Adipocyte (in vitro differentiated cells): Measurements from ENCODE around the gene PRR18.

Source experiments
- DNase-seq: peaks from one replicate; pipeline ENCODE4 v3.0.0-alpha.2; 2015; ENCODE audit warnings: low read depth
- H3K27me3 ChIP-seq: replicated peaks from 2 replicates; pipeline ENCODE4 v1.7.0; 2013; ENCODE audit warnings: mild to moderate bottlenecking, low read length, moderate library complexity; ENCODE audit not compliant: control insufficient read depth, insufficient read depth
- H3K36me3 ChIP-seq: 2 replicates; pipeline ENCODE4 v1.7.0; 2013; ENCODE audit warnings: low read length, mild to moderate bottlenecking, moderate library complexity; ENCODE audit not compliant: control insufficient read depth, insufficient read depth, severe bottlenecking
- H3K4me1 ChIP-seq: 2 replicates; pipeline ENCODE4 v1.7.0; 2013; ENCODE audit warnings: mild to moderate bottlenecking, low read length, moderate library complexity; ENCODE audit not compliant: control insufficient read depth, insufficient read depth
- H3K4me3 ChIP-seq: 2 replicates; pipeline ENCODE4 v1.7.0; 2013; ENCODE audit warnings: mild to moderate bottlenecking, low read length, moderate library complexity
- H3K9ac ChIP-seq: 2 replicates; pipeline ENCODE4 v1.7.0; 2013; ENCODE audit warnings: mild to moderate bottlenecking, low read length, moderate library complexity
- H3K9me3 ChIP-seq: 2 replicates; pipeline ENCODE4 v1.7.0; 2013; ENCODE audit warnings: mild to moderate bottlenecking, low read length, moderate library complexity; ENCODE audit not compliant: control insufficient read depth

PRR18 gene

GRCh38 chr6:166282394-166283032 lies 25.7 kb downstream of the PRR18 start:
- Histone ChIP-seq H3K36me3 (no peaks in the 10 kb centered on the region), H3K4me1 (peaks cover 5% of the 10 kb centered on the region), H3K9me3 (no peaks in the 10 kb centered on the region), H3K27me3 (peaks cover 47% of the 10 kb centered on the region), H3K4me3 (no peak overlapping the region), H3K9ac (no peak overlapping the region)
- peak; percentile 10 for DNase-seq

GRCh38 chr6:166281104-166281503 lies 27.1 kb downstream of the PRR18 start:
- Histone ChIP-seq H3K36me3 (no peaks in the 10 kb centered on the region), H3K4me1 (peaks cover 14% of the 10 kb centered on the region), H3K4me3 (no peak overlapping the region), H3K9me3 (no peaks in the 10 kb centered on the region), H3K27me3 (peaks cover 47% of the 10 kb centered on the region), H3K9ac (no peak overlapping the region)
- no peak for DNase-seq

- peaks cover 38% of the 10 kb centered on the region for H3K27me3 ChIP-seq
- no peak for DNase-seq
- H3K4me3 ChIP-seq = no peak overlapping the region
- H3K9ac ChIP-seq = no peak overlapping the region
- no peaks in the 10 kb centered on the region for H3K36me3 ChIP-seq
- no peaks in the 10 kb centered on the region for H3K9me3 ChIP-seq
- peaks cover 14% of the 10 kb centered on the region for H3K4me1 ChIP-seq
These were observed 28.9 kb downstream of the PRR18 start for GRCh38 chr6:166279393-166279679.

GRCh38 chr6:166278579-166279392 lies 29.4 kb downstream of the PRR18 start:
- DNase-seq = no peak
- Histone ChIP-seq H3K9me3 (no peaks in the 10 kb centered on the region), H3K9ac (no peak overlapping the region), H3K36me3 (no peaks in the 10 kb centered on the region), H3K4me1 (peaks cover 14% of the 10 kb centered on the region), H3K27me3 (peaks cover 44% of the 10 kb centered on the region), H3K4me3 (no peak overlapping the region)

GRCh38 chr6:166277892-166278578 lies 30.2 kb downstream of the PRR18 start:
- DNase-seq = no peak
- Histone ChIP-seq H3K4me1 (peaks cover 14% of the 10 kb centered on the region), H3K9me3 (no peaks in the 10 kb centered on the region), H3K27me3 (peaks cover 42% of the 10 kb centered on the region), H3K4me3 (peak overlapping the region; percentile 18), H3K9ac (no peak overlapping the region), H3K36me3 (no peaks in the 10 kb centered on the region)

- peaks cover 38% of the 10 kb centered on the region for H3K27me3 ChIP-seq
- H3K36me3 ChIP-seq = no peaks in the 10 kb centered on the region
- H3K9me3 ChIP-seq = no peaks in the 10 kb centered on the region
- DNase-seq = peak; percentile 6
- peaks cover 14% of the 10 kb centered on the region for H3K4me1 ChIP-seq
- no peak overlapping the region for H3K9ac ChIP-seq
- H3K4me3 ChIP-seq = peak overlapping the region; percentile 41
These were observed 31.2 kb downstream of the PRR18 start for GRCh38 chr6:166277018-166277417.

GRCh38 chr6:166275714-166276166 lies 32.5 kb downstream of the PRR18 start:
- no peak overlapping the region for H3K9ac ChIP-seq
- no peaks in the 10 kb centered on the region for H3K9me3 ChIP-seq
- no peak overlapping the region for H3K4me3 ChIP-seq
- peaks cover 33% of the 10 kb centered on the region for H3K27me3 ChIP-seq
- no peaks in the 10 kb centered on the region for H3K36me3 ChIP-seq
- peak; percentile 80 for DNase-seq
- peaks cover 14% of the 10 kb centered on the region for H3K4me1 ChIP-seq

GRCh38 chr6:166274739-166275370 lies 33.3 kb downstream of the PRR18 start:
- Histone ChIP-seq H3K9ac (no peak overlapping the region), H3K4me1 (peaks cover 14% of the 10 kb centered on the region), H3K4me3 (no peak overlapping the region), H3K36me3 (no peaks in the 10 kb centered on the region), H3K9me3 (no peaks in the 10 kb centered on the region), H3K27me3 (peaks cover 31% of the 10 kb centered on the region)
- DNase-seq = no peak

GRCh38 chr6:166274163-166274562 lies 34.0 kb downstream of the PRR18 start:
- Histone ChIP-seq H3K4me1 (peaks cover 14% of the 10 kb centered on the region), H3K36me3 (no peaks in the 10 kb centered on the region), H3K4me3 (no peak overlapping the region), H3K27me3 (peaks cover 37% of the 10 kb centered on the region), H3K9ac (no peak overlapping the region), H3K9me3 (no peaks in the 10 kb centered on the region)
- no peak for DNase-seq

- Histone ChIP-seq H3K9ac (no peak overlapping the region), H3K9me3 (no peaks in the 10 kb centered on the region), H3K27me3 (peaks cover 49% of the 10 kb centered on the region), H3K36me3 (no peaks in the 10 kb centered on the region), H3K4me3 (no peak overlapping the region), H3K4me1 (no peaks in the 10 kb centered on the region)
- DNase-seq = no peak
These were observed 36.8 kb downstream of the PRR18 start for GRCh38 chr6:166271376-166271765.
